NCI-H510A (cell line): Measurements from ENCODE around the gene MAGOH.
"Not testable (repeated sequence)": the region's sequence is repeated elsewhere in the genome, so short reads cannot be mapped to it uniquely, and the experiment has no call there.

Source experiments
- DNase-seq: peaks from one replicate; lab custom pipeline; 2025; lab: John Stamatoyannopoulos, UW

MAGOH gene

GRCh38 chr1:53238197-53239155, at the start of gene MAGOH:
MAGOH (minus strand) TSS chr1:53238518; CDS start chr1:53238448, 70 bp downstream.
- DNase-seq, result peak; percentile 95

GRCh38 chr1:53286955-53287354, 48.6 kb upstream of the MAGOH start:
- DNase-seq, result no peak

GRCh38 chr1:53285969-53286760, 47.8 kb upstream of the MAGOH start:
- DNase-seq, result no peak

GRCh38 chr1:53285546-53285945, 47.2 kb upstream of the MAGOH start:
- no peak for DNase-seq

GRCh38 chr1:53284224-53285020, 46.1 kb upstream of the MAGOH start:
- DNase-seq, result no peak

- not testable (repeated sequence) for DNase-seq
Observed at GRCh38 chr1:53283156-53283555, 44.8 kb upstream of the MAGOH start.

GRCh38 chr1:53281133-53281532, 42.8 kb upstream of the MAGOH start:
- DNase-seq, result no peak

GRCh38 chr1:53280496-53280895, 42.2 kb upstream of the MAGOH start:
- no peak for DNase-seq

GRCh38 chr1:53279296-53280200, 41.2 kb upstream of the MAGOH start:
- no peak for DNase-seq

- DNase-seq, result no peak
Observed at GRCh38 chr1:53278298-53278725, 40.0 kb upstream of the MAGOH start.

- DNase-seq, result no peak
Observed at GRCh38 chr1:53277326-53277725, 39.0 kb upstream of the MAGOH start.

- no peak for DNase-seq
Observed at GRCh38 chr1:53276902-53277281, 38.6 kb upstream of the MAGOH start.

GRCh38 chr1:53276153-53276901, 38.0 kb upstream of the MAGOH start:
- DNase-seq, result no peak

- no peak for DNase-seq
Observed at GRCh38 chr1:53275566-53275965, 37.2 kb upstream of the MAGOH start.

- DNase-seq, result no peak
Observed at GRCh38 chr1:53274541-53275185, 36.3 kb upstream of the MAGOH start.

- no peak for DNase-seq
Observed at GRCh38 chr1:53274026-53274425, 35.7 kb upstream of the MAGOH start.

- no peak for DNase-seq
Observed at GRCh38 chr1:53273526-53273925, 35.2 kb upstream of the MAGOH start.

- DNase-seq, result no peak
Observed at GRCh38 chr1:53272349-53272748, 34.0 kb upstream of the MAGOH start.

- DNase-seq, result no peak
Observed at GRCh38 chr1:53271446-53272090, 33.2 kb upstream of the MAGOH start.
